RWPE2 (cell line): Measurements from ENCODE around the gene PLEKHG1.

Experiments used
- ATAC-seq: fragments of 200-7000 bp; cut with Tn5 transposase; 3 replicates; pipeline ENCODE4 v1.9.1; 2021; ENCODE audit warnings: low read depth
- DNase-seq: peaks from one replicate; pipeline ENCODE4 v3.0.0-alpha.2; 2020; ENCODE audit warnings: low spot score
- H3K27ac ChIP-seq: fragments of 450-650 bp; 2 replicates; pipeline ENCODE4 v1.5.1; 2017; ENCODE audit warnings: mild to moderate bottlenecking; ENCODE audit not compliant: poor library complexity, severe bottlenecking
- H3K27me3 ChIP-seq: fragments of 250-450 bp; sonication (Bioruptor Pico); 2 replicates; pipeline ENCODE4 v1.5.1; 2021; ENCODE audit warnings: mild to moderate bottlenecking, moderate library complexity; ENCODE audit not compliant: insufficient read depth, poor library complexity, severe bottlenecking
- H3K36me3 ChIP-seq: fragments of 250-450 bp; sonication (Bioruptor Pico); 2 replicates; pipeline ENCODE4 v1.5.1; 2020; ENCODE audit warnings: low read depth, mild to moderate bottlenecking, moderate library complexity
- H3K4me1 ChIP-seq: fragments of 250-450 bp; sonication (Bioruptor Pico); 2 replicates; pipeline ENCODE4 v1.5.1; 2021; ENCODE audit warnings: mild to moderate bottlenecking, moderate library complexity; ENCODE audit not compliant: insufficient read depth, poor library complexity, severe bottlenecking
- H3K4me3 ChIP-seq: fragments of 250-450 bp; sonication (Bioruptor Pico); 2 replicates; pipeline ENCODE4 v1.5.1; 2021; ENCODE audit warnings: mild to moderate bottlenecking, moderate library complexity; ENCODE audit not compliant: severe bottlenecking
- H3K9me3 ChIP-seq: fragments of 250-450 bp; sonication (Bioruptor Pico); 2 replicates; pipeline ENCODE4 v1.5.1; 2021; ENCODE audit warnings: mild to moderate bottlenecking, moderate library complexity; ENCODE audit not compliant: severe bottlenecking
- CTCF ChIP-seq: fragments of 450-650 bp; IDR thresholded peaks from one replicate; pipeline ENCODE4 v1.5.1; 2017; ENCODE audit warnings: mild to moderate bottlenecking, moderate library complexity; ENCODE audit not compliant: poor library complexity, severe bottlenecking

PLEKHG1 gene

GRCh38 chr6:150599199-150600009, at the start of gene PLEKHG1:
TSS of gene PLEKHG1 (plus strand) at chr6:150599885. CDS start at chr6:150733682, 133,797 bp downstream.
- ATAC-seq (peak; percentile 87), DNase-seq (no peak)
- Histone ChIP-seq H3K27me3 (no peaks in the 10 kb centered on the region), H3K27ac (no peak within 1 kb of the TSS), H3K4me3 (peak within 1 kb of the TSS; percentile 44), H3K4me1 (no peaks in the 10 kb centered on the region), H3K9me3 (no peaks in the 10 kb centered on the region), H3K36me3 (no peaks in the 10 kb centered on the region)
- TF ChIP-seq CTCF: no peak

- no peaks in the 10 kb centered on the region for H3K9me3 ChIP-seq
- no peaks in the 10 kb centered on the region for H3K4me1 ChIP-seq
- TF ChIP-seq CTCF: no peak
- H3K36me3 ChIP-seq: no peaks in the 10 kb centered on the region
- ATAC-seq: no peak
- no peak overlapping the region for H3K4me3 ChIP-seq
- no peak overlapping the region for H3K27ac ChIP-seq
- H3K27me3 ChIP-seq: peaks cover 1% of the 10 kb centered on the region
- DNase-seq: no peak
Observed at GRCh38 chr6:150550244-150550643, 49.4 kb upstream of the PLEKHG1 start.

GRCh38 chr6:150557043-150557599, 42.6 kb upstream of the PLEKHG1 start:
- Histone ChIP-seq H3K9me3 (peaks cover 1% of the 10 kb centered on the region), H3K4me1 (peaks cover 12% of the 10 kb centered on the region), H3K27ac (no peak overlapping the region), H3K27me3 (no peaks in the 10 kb centered on the region), H3K36me3 (no peaks in the 10 kb centered on the region), H3K4me3 (no peak overlapping the region)
- no peak for ATAC-seq
- DNase-seq: no peak
- no peak for TF ChIP-seq CTCF

- Histone ChIP-seq H3K9me3 (peaks cover 1% of the 10 kb centered on the region), H3K27me3 (no peaks in the 10 kb centered on the region), H3K4me1 (peaks cover 12% of the 10 kb centered on the region), H3K36me3 (no peaks in the 10 kb centered on the region), H3K27ac (no peak overlapping the region), H3K4me3 (no peak overlapping the region)
- DNase-seq (no peak), ATAC-seq (peak; percentile 94)
- no peak for TF ChIP-seq CTCF
Observed at GRCh38 chr6:150560004-150560883, 39.4 kb upstream of the PLEKHG1 start.
